GM18505 (cell line): Measurements from ENCODE around the gene ANKRD36C.
"Not testable (repeated sequence)": the region's sequence is repeated elsewhere in the genome, so short reads cannot be mapped to it uniquely, and the experiment has no call there.

Experiments used
- ATAC-seq: cut with Tn5 transposase; IDR thresholded peaks from one replicate; pipeline ENCODE4 v1.9.1; 2021; ENCODE audit not compliant: unreplicated experiment

ANKRD36C gene

GRCh38 chr2:96009833-96010232 lies 18.2 kb upstream of the ANKRD36C start:
- peak; percentile 2 for ATAC-seq

DNA sequence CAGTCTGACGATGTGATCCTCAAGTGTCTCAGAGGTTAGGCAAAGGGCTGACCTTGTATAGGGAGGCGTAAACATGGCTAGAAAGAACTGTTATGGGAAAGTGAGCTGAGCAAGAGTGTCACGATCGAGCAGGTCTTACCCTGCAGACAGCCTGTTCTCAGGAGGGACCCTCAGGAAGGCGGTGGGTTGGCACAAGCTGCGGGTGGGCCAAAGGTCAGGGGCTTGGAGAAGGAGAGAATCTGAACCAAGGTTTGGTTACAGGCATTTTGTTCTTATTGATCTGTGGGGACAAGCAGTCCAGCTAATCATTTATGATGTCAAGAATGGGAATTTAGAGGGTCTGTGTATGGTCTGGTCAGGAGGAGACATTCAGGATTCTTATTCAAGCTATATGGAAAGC lies 16.4 kb upstream of the ANKRD36C start:
- not testable (repeated sequence) for ATAC-seq

DNA sequence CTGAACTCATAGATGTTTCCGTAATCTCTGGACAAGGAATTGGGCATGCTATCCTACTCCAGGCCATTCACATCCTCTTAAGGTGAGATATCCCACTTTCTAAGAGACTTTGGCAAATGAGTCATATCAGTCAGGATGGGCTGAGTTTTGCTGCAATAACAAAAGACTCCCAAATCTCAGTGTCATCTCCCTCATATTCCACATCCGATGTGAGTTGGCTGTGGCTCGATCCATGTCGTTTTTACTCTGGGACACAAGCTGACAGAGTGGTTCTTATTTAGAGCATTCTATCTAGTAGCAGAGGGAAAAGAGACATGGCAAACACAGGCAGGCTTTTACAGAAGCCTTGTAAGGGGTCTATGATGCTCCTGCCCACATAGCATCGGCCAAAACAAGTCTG lies 14.6 kb upstream of the ANKRD36C start:
- ATAC-seq, result not testable (repeated sequence)

- ATAC-seq, result peak; percentile 41
Observed at GRCh38 chr2:95992520-95993272, 1.1 kb upstream of the ANKRD36C start.

DNA sequence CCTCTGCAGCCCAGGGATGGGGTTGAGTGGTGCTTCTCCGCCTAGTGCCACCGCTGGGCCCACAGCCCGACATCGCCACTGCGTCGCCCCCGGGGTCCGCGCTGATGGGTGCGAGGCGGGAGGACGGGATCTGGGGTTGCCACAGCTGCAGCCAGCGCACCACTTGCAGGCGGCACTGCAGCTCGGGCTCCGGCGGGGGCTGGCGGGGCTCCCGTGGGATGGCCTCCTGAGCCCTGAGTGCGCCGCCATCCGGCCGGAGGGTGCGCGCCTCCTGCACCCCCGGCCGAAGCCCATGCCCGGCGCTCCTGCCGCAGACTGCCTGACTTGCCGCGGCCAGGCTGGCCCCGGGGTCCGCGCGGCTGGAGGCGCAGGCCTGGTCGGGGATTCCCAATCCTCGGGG lies 478 bp upstream of the ANKRD36C start:
- peak; percentile 48 for ATAC-seq

DNA sequence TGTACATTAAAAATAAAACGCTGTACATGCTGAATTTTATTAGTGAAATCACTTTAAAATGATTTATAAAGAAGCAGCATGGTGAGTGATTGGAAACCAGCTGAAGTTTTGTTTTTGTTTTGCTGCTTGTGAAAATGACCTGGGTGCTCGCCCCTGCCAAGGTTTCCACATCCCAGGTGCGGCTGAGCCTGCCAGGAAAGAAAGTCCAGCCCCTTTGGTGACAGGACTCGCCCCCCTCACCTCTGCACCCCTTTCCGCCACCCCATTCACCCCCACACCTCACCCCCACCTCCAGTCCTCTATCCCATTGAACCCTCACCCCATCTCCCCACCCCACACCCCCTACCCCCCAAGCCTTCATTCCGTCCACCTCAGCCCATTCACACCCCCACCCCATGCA lies 740 bp downstream of the ANKRD36C start:
- not testable (repeated sequence) for ATAC-seq

- ATAC-seq, result not testable (repeated sequence)
Observed at GRCh38 chr2:95951662-95952061, 40.0 kb downstream of the ANKRD36C start.

DNA sequence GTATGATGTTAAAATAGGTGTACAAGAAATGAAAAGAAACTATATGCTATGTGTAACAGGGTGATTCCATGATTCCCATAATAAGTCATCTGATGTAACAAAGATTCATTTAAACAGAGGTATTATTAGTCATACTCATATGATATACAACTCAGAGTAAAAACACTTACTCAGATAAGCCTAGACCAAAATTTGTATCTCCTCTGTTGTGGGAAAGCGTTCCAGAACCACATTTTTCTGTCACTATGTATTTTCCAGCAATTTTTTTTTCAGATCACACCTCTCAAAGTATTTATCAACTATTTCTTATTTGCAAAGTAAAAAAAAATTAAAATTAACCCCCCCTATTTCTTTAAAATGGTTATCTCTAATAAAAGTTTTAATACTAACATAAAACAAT lies 43.6 kb downstream of the ANKRD36C start:
- ATAC-seq, result not testable (repeated sequence)

DNA sequence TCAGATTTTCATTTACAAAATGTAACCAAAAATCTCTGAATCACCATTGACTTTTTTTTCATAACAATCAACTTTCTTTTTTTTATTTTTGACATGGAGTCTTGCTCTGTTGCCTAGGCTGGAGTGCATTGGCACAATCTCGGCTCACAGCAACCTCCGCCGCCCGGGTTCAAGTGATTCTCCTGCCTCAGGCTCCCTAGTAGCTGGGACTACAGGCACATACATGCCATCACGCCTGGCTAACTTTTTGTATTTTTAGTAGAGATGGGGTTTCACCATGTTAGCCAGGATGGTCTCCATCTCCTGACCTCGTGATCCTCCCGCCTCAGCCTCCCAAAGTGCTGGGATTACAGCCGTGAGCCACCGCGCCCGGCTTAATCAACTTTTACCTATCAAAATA lies 51.7 kb downstream of the ANKRD36C start:
- not testable (repeated sequence) for ATAC-seq

- not testable (repeated sequence) for ATAC-seq
Observed at GRCh38 chr2:95930740-95931139, 60.9 kb downstream of the ANKRD36C start.

- not testable (repeated sequence) for ATAC-seq
Observed at GRCh38 chr2:95917007-95917406, 74.6 kb downstream of the ANKRD36C start.

DNA sequence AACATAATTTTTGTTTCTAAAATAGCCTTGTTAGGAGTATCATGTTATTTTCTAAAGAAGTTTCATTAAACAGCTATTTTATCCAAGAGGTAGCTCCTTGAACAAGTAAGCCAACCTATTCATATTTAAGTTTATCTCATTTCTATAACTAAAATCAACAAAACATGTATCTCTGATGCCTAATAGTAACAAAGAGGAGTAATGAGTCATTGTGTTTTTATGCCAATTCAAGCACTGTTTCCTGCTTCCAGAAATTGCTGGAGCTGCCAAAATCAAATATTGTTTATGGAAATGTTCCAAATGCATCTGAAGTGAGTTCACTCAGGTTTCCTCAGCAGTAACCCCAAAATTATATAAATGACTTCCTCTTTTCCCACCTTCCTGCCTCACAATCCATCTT lies 76.5 kb downstream of the ANKRD36C start:
- ATAC-seq, result not testable (repeated sequence)

DNA sequence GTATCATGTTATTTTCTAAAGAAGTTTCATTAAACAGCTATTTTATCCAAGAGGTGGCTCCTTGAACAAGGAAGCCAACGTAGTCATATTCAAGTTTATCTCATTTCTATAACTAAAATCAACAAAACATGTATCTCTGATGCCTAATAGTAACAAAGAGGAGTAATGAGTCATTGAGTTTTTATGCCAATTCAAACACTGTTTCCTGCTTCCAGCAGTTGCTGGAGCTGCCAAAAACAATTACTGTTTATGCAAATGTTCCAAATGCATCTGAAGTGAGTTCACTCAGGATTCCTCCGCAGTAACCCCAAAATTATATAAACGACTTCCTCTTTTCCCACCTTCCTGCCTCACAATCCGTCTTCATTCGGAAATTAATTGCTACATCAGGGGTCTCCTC lies 80.2 kb downstream of the ANKRD36C start:
- ATAC-seq, result not testable (repeated sequence)

DNA sequence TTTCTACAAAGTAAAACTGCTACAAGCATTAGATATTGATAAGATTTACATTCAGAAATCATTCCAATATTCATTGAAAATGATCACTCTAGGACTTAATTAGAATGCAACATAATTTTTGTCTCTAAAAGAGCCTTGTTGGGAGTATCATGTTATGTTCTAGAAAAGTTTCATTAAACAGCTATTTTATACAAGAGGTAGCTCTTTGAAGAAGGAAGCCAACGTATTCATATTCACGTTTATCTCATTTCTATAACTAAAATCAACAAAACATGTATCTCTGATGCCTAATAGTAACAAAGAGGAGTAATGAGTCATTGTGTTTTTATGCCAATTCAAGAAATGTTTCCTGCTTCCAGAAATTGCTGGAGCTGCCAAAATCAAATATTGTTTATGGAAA lies 97.2 kb downstream of the ANKRD36C start:
- ATAC-seq, result not testable (repeated sequence)

- ATAC-seq, result not testable (repeated sequence)
Observed at GRCh38 chr2:95867929-95868328, 123.7 kb downstream of the ANKRD36C start.

GRCh38 chr2:95867047-95867677 lies 124.5 kb downstream of the ANKRD36C start:
- ATAC-seq, result not testable (repeated sequence)

GRCh38 chr2:95862121-95862520 lies 129.5 kb downstream of the ANKRD36C start:
- ATAC-seq, result not testable (repeated sequence)
